ENCODE data around the gene DDX59. TPM values are rescaled to one million over a fixed set of nuclear protein-coding genes. Genes with fewer than 3 reads are reported as not detected.

DDX59 gene
- polyA plus RNA-seq (ENCODE audit: insufficient read length): 17.6 TPM

DNA sequence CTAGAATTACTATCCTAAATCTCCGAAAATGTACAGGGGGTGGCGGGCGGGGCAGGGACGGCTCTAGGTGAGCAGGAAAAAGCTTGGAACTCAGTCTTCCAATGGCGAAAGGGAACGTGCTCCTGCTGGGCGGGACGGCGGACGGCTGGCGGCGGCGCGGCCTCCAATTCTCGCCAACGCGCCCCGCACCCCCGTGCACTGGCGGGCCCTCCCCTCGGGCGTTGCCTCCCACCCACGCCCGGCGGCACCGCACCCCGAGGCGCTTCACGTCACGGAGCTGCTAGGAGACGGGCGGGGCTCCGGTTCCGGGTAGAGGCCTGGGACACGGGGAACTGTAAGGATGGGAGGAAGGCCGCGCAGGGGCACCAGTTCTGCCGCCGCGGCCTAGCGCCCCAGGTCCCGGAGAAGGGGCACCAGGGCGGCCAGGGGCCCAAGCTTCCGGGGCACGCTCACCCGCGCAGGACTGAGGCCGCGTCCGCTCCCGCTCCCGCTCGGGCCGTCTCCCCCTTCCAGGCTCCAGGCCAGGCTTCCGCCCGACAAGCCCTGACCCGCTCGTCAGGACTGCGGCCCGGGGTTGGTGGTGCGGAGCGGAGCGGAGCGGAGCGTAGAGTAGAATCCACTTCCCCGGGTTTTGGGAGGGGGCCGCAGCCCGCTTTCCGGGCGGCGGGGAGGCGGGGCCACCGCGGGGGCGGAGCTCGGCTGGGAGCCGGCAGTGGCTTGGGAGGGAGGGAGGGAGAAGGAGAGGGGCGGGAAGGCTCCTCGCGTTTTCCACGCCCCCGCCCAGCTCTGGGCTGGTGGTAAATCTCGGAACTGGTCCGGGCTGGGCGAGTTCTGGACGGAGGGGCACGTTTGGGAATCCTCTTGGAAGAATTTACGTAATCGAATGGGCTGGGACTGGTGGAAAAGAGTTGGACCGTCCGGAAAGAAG, at the start of gene DDX59:
TSS of gene DDX59 (minus strand) at position 594 of the 928 bp plus-strand sequence. CDS start 3,167 bp downstream, outside the sequence.
- peak; percentile 88 for DNase-seq (ENCODE audit: low read depth)

- no peak for DNase-seq (ENCODE audit: low read depth)
Measured at GRCh38 chr1:200714504-200715187, 44.9 kb upstream of the DDX59 start.

GRCh38 chr1:200710166-200710565, 40.5 kb upstream of the DDX59 start:
- DNase-seq (ENCODE audit: low read depth): no peak

DNA sequence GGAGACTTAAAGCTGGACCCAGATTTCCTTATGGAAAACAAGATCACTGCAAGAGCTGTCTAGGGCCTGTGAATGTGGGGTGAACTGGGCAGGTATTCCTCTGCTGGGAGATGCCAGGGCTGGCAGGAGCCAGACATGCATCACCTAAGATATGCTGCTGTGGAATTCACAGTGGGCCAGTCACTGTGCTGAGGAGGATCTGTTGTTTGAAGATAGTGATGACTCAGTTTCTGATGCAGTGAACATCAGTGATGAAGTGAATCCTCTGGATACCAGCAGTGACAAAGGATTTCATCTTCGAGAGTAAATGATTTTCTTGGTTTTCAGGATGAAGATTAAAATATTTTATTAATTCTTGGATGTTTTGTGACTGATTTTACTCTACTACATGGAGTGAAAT, 39.1 kb upstream of the DDX59 start:
- no peak for DNase-seq (ENCODE audit: low read depth)

- DNase-seq (ENCODE audit: low read depth): no peak
Measured at GRCh38 chr1:200708161-200708560, 38.5 kb upstream of the DDX59 start.

- DNase-seq (ENCODE audit: low read depth): no peak
Measured at GRCh38 chr1:200707116-200707515, 37.4 kb upstream of the DDX59 start.

DNA sequence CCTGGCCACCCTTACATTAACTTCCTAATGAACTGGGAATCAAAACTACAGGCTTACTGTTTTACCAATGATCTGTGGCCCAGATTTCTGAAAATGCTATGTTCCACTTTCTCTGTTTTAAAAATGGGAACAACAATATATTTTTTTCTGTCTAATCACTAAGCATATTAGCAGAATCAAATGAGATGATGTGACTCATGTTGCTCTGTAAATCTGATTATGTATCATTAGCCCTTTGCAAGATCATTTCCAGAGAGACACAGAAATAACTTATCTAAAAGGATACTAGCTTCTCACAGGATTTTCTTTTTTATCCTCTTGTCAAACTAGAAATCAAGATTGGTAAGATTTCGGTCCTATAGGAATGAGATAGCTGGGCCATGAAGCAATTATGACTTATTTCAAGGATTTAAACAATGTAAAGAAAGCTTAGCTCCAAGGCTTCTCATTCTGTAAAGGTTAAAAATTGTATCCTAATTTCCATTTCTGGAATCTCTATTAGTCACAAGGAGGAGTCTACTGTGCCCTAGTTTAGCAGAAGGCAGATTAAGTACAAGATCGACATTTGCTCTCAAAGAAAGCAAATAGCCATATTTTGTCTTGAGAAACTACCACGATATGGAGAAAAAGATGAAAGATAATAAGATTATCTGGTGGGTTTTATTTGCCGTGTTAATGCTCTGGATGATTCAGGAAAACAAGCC, 36.6 kb upstream of the DDX59 start:
- no peak for DNase-seq (ENCODE audit: low read depth)

GRCh38 chr1:200704986-200705500, 35.3 kb upstream of the DDX59 start:
- no peak for DNase-seq (ENCODE audit: low read depth)

- no peak for DNase-seq (ENCODE audit: low read depth)
Measured at GRCh38 chr1:200699871-200700270, 30.2 kb upstream of the DDX59 start.

GRCh38 chr1:200694738-200695137, 25.0 kb upstream of the DDX59 start:
- peak; percentile 1 for DNase-seq (ENCODE audit: low read depth)

- DNase-seq (ENCODE audit: low read depth): no peak
Measured at GRCh38 chr1:200693327-200693726, 23.6 kb upstream of the DDX59 start.

DNA sequence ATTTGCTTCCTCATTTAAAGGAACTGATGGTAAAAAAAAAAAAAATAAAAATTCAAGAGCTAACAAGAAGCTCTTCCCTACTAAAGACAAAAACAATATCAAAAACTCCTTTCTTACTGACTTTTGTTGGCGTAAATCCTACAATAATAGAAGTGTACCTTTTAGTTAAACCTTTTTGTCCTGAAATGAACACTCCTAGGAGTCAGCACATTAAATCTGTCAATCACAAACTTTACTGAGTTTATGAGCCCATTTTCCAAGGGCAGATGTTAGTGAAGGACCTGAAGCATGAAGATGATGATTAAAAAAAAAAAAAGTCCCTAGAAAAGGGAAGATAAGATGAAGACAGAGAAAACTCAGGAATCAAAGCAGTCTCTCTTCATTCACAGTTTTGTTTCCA, 22.6 kb upstream of the DDX59 start:
- DNase-seq (ENCODE audit: low read depth): no peak

GRCh38 chr1:200686620-200687019, 16.9 kb upstream of the DDX59 start:
- DNase-seq (ENCODE audit: low read depth): no peak

DNA sequence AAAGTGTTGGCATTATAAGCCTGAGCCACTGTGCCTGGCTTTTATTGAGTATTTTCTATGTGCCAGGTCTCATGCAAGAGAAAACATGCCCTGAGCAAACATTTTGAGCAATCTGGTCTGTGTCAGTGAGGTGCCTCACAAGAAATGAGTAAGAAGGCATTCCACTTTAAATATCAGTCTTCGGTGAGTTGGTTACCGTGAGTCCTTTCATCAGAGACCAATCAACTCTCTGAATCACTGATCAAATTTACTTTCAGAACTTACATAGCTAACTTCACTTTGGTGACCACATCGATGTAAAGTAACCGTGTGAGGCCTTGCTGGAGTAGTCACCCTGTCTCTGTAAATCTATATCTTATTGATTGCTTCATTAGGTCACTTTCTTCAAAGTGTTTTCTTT, 14.3 kb upstream of the DDX59 start:
- DNase-seq (ENCODE audit: low read depth): no peak

DNA sequence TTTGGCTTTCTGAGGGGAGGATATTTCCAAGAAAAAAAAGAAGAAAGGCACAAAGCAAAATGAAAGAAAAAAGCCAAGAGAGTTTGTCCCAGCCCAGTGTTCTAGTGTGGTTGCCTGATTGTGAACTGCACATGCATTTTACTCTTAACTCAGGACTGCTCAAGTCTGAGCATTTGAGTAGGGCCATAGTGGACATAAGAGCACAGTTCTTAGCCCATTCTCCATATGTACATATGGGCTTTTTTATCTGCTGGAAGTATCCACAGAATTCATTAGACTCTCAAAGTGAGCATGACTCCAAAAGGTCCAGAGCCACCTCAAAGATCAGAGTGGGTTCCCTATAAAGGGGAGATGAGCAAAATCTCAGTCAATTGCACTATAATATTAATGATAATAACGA, 13.6 kb upstream of the DDX59 start:
- DNase-seq (ENCODE audit: low read depth): no peak

DNA sequence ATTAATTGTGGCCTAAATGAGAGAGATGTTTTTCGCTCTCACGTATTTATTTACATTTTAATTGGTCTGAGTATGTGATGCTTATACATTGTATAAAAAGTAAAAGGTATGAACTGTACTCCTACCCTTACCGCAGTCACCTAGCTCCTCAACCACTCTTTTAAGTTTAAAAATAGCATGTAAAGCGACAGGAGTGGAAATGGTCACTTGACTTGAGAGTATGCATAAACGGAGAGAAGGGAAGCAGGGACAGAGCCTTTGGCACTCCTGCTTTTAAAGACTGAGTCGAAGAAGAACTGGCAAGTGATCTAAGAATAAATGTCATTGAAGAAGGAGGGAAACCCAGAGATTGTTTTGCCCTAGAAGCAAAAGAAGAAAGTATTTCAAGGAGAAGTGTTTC, 11.5 kb upstream of the DDX59 start:
- no peak for DNase-seq (ENCODE audit: low read depth)

GRCh38 chr1:200676829-200677228, 7.1 kb upstream of the DDX59 start:
- no peak for DNase-seq (ENCODE audit: low read depth)

DNA sequence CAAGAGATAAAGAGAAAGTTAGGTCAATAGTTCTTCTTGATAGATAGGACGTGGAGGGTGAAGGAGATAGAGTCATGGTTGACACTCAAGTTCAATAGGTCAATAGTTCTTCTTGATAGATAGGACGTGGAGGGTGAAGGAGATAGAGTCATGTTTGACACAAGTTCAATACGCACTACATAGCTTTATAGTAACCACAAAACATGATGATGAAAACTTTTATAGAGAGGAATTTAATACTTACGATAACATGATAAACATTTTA, 5.8 kb upstream of the DDX59 start:
- DNase-seq (ENCODE audit: low read depth): no peak

DNA sequence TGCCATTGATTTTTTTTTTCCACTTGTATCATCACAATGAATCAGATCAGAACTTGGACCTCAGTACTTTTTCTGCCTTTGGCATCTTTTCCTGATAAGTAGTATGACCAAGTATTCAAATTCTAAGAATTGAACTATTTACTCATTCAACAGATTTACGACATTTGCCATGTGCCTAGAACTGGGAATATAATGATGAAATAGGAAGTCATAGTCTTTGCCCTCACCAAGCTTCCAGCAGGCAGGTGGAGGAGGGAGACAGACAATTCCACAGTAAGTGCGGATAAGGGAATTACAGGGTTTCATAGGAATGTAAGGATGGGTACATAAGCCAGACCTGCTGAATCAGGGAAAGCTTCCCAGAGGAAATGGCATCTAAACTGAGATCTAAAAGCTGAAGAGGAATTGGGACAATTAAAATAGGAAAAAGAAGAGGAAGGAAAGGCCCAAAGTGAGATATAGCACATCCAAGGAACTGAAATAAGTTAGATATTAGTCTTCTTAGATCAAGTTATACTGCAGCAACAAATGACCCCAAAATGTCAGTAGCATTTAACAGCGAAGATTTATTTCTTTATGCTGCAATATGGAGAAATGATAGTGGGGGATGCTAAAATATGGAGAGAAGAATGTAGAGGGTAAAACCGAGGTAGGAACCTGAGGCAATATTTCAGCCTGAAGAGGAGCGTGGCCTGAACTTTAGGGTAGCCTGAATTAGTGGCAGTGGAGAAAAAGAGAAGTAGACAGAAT, 5.3 kb upstream of the DDX59 start:
- DNase-seq (ENCODE audit: low read depth): no peak

DNA sequence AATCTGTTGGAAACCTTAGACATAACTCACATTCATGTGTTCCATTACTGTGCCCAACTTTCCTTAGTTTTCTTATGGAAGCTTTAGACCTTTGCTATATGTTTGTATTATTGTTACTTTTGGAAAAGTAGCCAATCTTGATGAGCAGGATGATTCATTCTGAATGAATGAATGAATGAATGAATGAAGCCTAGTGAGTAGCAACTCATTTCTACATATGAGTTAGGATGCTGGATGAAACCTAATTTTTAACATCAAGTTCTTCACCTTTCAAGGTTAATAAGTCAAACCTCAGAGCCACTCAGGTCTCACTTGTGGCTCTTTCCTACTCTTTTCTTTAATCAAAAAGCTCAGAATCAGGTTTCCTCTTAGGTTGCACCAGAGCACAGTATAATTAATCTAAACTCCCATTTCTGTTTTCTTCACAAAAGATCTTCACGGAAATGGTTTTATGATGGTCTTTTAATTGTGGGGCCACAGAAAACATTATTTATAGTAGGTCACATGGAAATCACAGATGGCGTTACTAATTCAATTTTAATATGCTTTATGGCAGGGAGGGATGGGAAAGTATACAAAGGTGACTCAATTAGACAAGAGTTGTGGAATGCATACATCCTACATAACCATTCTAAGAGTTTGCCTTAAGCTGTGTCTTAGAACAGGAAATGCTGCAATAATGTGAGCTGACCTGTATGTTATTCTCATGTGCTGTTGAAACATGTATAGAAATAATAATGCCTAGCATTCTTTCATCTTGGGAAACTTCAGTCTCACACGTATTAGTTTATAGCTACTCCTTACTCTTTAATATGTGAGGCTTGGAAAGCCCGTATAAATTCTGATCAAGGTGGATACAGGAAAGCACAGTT, 4.5 kb upstream of the DDX59 start:
- no peak for DNase-seq (ENCODE audit: low read depth)
